Panc1 (cell line): ENCODE data around the gene C5AR1.

Source experiments
- TCF7L2 ChIP-seq: IDR thresholded peaks from 2 replicates; pipeline ENCODE4 v1.6.1; 2011; ENCODE audit warnings: mild to moderate bottlenecking, low read depth, low read length, inconsistent platforms
- TF ChIP-seq, protein P1 (sequence below): fragments of 450-650 bp; IDR thresholded peaks from 2 replicates; pipeline ENCODE4 v1.5.1; 2017; ENCODE audit warnings: mild to moderate bottlenecking
- TF ChIP-seq, protein P2 (sequence below), 2 experiments: IDR thresholded peaks; 2 replicates each; pipeline ENCODE4 v1.6.1; 2011 to 2012; ENCODE audit warnings: low read depth in 2 of 2, control low read depth in 1 of 2, low read length in 1 of 2, mild to moderate bottlenecking in 1 of 2, moderate library complexity in 1 of 2; ENCODE audit not compliant: insufficient read depth in 1 of 2

DNA sequence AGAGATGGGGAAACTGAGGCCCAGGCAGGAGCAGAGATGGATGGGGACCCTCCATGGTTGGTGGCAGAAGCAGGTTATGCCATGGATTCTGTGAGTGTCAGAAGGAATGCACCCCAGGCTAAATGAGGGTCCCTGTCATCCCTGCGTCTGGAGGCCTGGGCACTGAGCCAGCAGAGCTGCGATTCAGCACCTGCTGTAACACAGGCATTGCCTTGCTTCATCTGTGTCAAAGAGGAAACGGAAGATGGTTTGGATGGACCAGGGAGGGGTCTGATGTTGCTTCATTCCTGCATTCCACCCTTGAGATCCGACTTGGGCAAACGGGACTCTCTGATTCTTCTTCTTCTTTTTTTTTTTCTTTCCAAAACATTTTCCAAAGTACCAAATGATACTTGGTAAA, 1.2 kb downstream of the C5AR1 start:
- TF ChIP-seq, protein P1, sequence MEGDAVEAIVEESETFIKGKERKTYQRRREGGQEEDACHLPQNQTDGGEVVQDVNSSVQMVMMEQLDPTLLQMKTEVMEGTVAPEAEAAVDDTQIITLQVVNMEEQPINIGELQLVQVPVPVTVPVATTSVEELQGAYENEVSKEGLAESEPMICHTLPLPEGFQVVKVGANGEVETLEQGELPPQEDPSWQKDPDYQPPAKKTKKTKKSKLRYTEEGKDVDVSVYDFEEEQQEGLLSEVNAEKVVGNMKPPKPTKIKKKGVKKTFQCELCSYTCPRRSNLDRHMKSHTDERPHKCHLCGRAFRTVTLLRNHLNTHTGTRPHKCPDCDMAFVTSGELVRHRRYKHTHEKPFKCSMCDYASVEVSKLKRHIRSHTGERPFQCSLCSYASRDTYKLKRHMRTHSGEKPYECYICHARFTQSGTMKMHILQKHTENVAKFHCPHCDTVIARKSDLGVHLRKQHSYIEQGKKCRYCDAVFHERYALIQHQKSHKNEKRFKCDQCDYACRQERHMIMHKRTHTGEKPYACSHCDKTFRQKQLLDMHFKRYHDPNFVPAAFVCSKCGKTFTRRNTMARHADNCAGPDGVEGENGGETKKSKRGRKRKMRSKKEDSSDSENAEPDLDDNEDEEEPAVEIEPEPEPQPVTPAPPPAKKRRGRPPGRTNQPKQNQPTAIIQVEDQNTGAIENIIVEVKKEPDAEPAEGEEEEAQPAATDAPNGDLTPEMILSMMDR = no peak
- no peak for TF ChIP-seq TCF7L2
- TF ChIP-seq, protein P2, sequence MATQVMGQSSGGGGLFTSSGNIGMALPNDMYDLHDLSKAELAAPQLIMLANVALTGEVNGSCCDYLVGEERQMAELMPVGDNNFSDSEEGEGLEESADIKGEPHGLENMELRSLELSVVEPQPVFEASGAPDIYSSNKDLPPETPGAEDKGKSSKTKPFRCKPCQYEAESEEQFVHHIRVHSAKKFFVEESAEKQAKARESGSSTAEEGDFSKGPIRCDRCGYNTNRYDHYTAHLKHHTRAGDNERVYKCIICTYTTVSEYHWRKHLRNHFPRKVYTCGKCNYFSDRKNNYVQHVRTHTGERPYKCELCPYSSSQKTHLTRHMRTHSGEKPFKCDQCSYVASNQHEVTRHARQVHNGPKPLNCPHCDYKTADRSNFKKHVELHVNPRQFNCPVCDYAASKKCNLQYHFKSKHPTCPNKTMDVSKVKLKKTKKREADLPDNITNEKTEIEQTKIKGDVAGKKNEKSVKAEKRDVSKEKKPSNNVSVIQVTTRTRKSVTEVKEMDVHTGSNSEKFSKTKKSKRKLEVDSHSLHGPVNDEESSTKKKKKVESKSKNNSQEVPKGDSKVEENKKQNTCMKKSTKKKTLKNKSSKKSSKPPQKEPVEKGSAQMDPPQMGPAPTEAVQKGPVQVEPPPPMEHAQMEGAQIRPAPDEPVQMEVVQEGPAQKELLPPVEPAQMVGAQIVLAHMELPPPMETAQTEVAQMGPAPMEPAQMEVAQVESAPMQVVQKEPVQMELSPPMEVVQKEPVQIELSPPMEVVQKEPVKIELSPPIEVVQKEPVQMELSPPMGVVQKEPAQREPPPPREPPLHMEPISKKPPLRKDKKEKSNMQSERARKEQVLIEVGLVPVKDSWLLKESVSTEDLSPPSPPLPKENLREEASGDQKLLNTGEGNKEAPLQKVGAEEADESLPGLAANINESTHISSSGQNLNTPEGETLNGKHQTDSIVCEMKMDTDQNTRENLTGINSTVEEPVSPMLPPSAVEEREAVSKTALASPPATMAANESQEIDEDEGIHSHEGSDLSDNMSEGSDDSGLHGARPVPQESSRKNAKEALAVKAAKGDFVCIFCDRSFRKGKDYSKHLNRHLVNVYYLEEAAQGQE (IDR thresholded peaks at IDR 0.05; ENCODE audit: insufficient read depth in 1 of 2, low read depth in 2 of 2, low read length in 1 of 2) = no peak
